Ishikawa (cell line): ENCODE results near the gene RECK.

Experiments
- CEBPB ChIP-seq: IDR thresholded peaks from 2 replicates; pipeline ENCODE4 v1.6.1; 2012
- FOXM1 ChIP-seq: IDR thresholded peaks from 2 replicates; pipeline ENCODE4 v1.6.1; 2012; ENCODE audit warnings: low read depth, borderline replicate concordance
- TAF1 ChIP-seq: IDR thresholded peaks from 2 replicates; pipeline ENCODE4 v1.6.1; 2012; ENCODE audit warnings: low read depth, mild to moderate bottlenecking
- USF1 ChIP-seq: IDR thresholded peaks from 2 replicates; pipeline ENCODE4 v1.6.1; 2012
- TF ChIP-seq, protein P1 (sequence below): IDR thresholded peaks from 2 replicates; pipeline ENCODE4 v1.6.1; 2012

- TF ChIP-seq FOXM1 (no peak), USF1 (no peak), CEBPB (no peak), TAF1 (no peak)
- TF ChIP-seq, protein P1, sequence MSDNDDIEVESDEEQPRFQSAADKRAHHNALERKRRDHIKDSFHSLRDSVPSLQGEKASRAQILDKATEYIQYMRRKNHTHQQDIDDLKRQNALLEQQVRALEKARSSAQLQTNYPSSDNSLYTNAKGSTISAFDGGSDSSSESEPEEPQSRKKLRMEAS, result no peak
Measured at GRCh38 chr9:36113999-36114398, 77.3 kb downstream of the RECK start.
